K562 (cell line): ENCODE data around the gene JSRP1.
A peak's percentile ranks its signal among the peaks of the same experiment; 100 is the strongest.

Experiments used
- ATF2 ChIP-seq: sonication (generic); formaldehyde crosslinking; IDR thresholded peaks from 2 replicates; pipeline ENCODE4 v1.8.1; 2022; ENCODE audit warnings: missing genetic modification reagents
- CBX5 ChIP-seq: IDR thresholded peaks from 2 replicates; pipeline ENCODE4 v1.6.1; 2014; ENCODE audit warnings: low read depth, borderline replicate concordance
- CTCF ChIP-seq, 3 experiments: IDR thresholded peaks in 2 of 3; conservative IDR thresholded peaks in 1 of 3; 2 replicates each; pipeline ENCODE4 v1.5.1; 2011 to 2012; ENCODE audit warnings: low read length in 3 of 3, mild to moderate bottlenecking in 3 of 3, control low read depth in 2 of 3, improper control_type of control experiment in 1 of 3, inconsistent platforms in 1 of 3, low read depth in 1 of 3, mixed read lengths in 1 of 3, moderate library complexity in 1 of 3; ENCODE audit not compliant: insufficient read depth in 2 of 3
- FIP1L1 ChIP-seq: fragments of 200-400 bp; formaldehyde crosslinking; IDR thresholded peaks from 2 replicates; pipeline ENCODE4 v1.6.1; 2018; ENCODE audit warnings: mild to moderate bottlenecking, low read depth, low read length; ENCODE audit not compliant: poor library complexity, severe bottlenecking
- PTBP1 ChIP-seq: fragments of 200-400 bp; formaldehyde crosslinking; IDR thresholded peaks from 2 replicates; pipeline ENCODE4 v1.6.1; 2017; ENCODE audit warnings: low read depth, low read length
- THAP7 ChIP-seq: fragments of 250-450 bp; sonication (Bioruptor Pico); IDR thresholded peaks from 2 replicates; pipeline ENCODE4 v1.5.0; 2021
- ZNF146 ChIP-seq: IDR thresholded peaks from one replicate; pipeline ENCODE4 v1.6.1; 2018; ENCODE audit warnings: missing compliant biosample characterization; ENCODE audit not compliant: unreplicated experiment
- ZNF24 ChIP-seq: fragments of 450-650 bp; IDR thresholded peaks from 2 replicates; pipeline ENCODE4 v1.6.1; 2016
- ZNF274 ChIP-seq: IDR thresholded peaks from 2 replicates; pipeline ENCODE4 v1.6.1; 2011; ENCODE audit warnings: low read depth, mild to moderate bottlenecking, low read length, moderate library complexity, borderline replicate concordance

GRCh38 chr19:2275588-2276428, 19.6 kb upstream of the JSRP1 start:
- no peak for TF ChIP-seq ATF2 (CRISPR knock-in tag)
- TF ChIP-seq CBX5 = no peak
- no peak for TF ChIP-seq ZNF146 (CRISPR knock-in tag)
- peak; percentile 30 for TF ChIP-seq FIP1L1
- no peak for TF ChIP-seq THAP7
- no peak for TF ChIP-seq PTBP1
- TF ChIP-seq ZNF274 = no peak
- no peak for TF ChIP-seq CTCF (IDR thresholded peaks at IDR 0.05 in 2 of 3, conservative IDR thresholded peaks at IDR 0.05 in 1 of 3; ENCODE audit: insufficient read depth in 2 of 3, low read depth in 1 of 3, low read length in 3 of 3)
- no peak for TF ChIP-seq ZNF24
